Measurements from ENCODE around the gene ROR1.

The ROR1 gene

DNA sequence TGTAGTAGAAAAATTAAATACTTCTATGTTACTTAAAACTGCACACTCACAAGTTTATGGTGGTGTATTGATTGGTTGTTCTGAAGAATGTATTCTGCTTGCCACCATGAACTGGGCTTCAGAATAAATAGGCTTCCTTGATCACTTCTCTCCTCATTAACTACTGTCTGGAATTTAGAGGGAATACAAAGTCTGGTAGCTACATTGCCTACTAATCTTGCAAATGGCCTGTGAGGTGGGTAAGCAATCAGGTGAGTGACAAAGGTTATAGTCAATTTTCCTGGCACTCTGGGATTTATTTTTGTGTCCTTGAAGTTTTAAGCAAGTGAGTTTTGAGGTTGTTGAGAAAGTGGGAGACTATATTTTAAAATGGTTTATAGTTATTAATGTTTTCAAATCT is 101.8 kb downstream of the ROR1 start:
- no peak for TF ChIP-seq CTCF (IDR thresholded peaks at IDR 0.05)

- no peak for TF ChIP-seq CTCF (IDR thresholded peaks at IDR 0.05)
Measured at GRCh38 chr1:63877021-63877767, 103.4 kb downstream of the ROR1 start.

DNA sequence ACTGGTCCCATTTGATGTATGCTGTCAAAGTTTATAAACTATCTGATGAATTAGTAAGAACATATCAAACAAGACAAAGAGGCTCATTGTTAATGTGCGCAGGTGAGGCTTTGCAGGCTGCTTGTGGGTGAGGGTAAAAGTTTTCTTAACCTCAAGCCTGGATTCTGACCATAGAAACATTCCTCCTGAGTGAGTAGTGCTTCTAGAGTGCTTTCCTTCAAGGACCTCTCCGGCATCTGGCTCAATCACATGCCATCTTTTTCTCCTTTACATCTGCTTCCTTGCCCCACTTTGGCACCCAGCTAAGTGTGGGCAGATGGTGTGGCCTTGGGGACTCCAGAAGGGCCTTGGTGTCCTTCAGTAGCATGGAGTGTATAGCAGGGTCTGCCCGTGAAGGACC is 104.0 kb downstream of the ROR1 start:
- TF ChIP-seq CTCF (IDR thresholded peaks at IDR 0.05) = no peak

- no peak for TF ChIP-seq CTCF (IDR thresholded peaks at IDR 0.05)
Measured at GRCh38 chr1:63878932-63879331, 105.1 kb downstream of the ROR1 start.

DNA sequence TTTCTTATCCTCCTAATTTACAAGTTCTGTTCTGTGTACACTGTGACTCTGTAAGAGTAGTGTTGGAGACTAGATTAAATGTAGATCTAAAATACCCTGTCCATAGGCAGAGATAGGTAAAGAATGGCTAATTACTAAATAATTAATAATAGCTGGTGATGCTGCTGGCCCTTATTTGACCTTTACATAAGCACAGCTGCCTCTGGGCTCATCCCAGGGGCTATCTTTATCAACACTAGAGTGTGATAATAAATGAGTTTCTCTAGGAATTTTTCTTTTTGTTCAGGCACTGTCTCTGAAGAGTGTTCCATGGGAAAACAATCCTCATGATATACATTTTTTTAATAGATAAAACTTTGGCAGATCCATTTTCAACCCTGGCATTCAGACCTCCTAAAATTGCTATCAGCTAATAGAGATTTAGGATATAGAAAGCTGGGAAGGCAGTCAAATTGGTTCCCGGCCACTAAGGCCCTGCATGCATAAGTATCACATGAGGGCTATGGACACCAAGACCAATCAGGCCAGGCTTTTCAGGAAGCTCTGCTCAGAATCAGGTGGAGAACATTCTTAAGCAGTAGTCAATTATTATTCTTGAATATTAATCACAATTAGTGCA is 107.2 kb downstream of the ROR1 start:
- TF ChIP-seq CTCF (IDR thresholded peaks at IDR 0.05) = no peak

- no peak for TF ChIP-seq CTCF (IDR thresholded peaks at IDR 0.05)
Measured at GRCh38 chr1:63882048-63882704, 108.4 kb downstream of the ROR1 start.

DNA sequence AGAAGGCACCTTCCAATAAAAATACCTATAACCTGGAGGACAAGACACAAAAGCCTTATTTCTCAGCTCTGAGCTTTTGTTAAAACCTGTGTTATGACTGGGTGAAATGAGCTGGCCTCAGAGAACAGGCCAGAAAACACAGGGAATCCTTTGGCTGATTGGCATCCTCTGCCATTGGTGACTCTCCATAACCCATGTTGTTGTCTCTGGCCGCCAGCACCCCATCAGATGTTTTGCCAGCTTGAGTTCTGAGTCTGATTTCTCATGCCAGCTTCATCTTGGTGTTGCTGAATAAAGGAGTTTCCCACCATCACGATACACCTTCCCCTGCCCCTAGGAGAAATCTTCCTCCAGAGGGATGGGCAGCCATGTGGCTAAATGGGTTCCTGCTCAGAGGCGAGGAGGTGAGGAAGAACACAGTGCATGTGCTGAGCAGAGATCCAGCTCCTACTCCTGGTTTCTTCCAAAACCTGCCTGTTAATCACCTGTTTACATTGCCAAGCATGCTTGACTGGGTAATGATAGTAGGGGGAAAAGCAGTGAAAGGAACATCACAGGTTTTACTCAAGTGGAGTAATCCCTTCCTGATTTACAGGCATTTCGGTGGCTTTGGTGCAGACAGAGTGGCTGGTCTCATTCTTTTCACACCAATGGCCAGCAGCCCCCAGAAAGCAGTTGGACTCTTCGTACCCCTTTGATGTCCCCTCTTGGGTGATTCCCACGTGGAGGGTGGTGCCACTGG is 109.8 kb downstream of the ROR1 start:
- TF ChIP-seq CTCF (IDR thresholded peaks at IDR 0.05) = no peak

Data from LNCAP (cell line).